Cortex of kidney (tissue), 1 donor: ENCODE data around the gene TDRD7.
"Not testable (repeated sequence)": the region's sequence is repeated elsewhere in the genome, so short reads cannot be mapped to it uniquely, and the experiment has no call there.

ENCODE experiments used
- DNase-seq: peaks from one replicate; lab custom pipeline; 2025; lab: John Stamatoyannopoulos, UW

Gene TDRD7

GRCh38 chr9:97475059-97475458, 63.2 kb downstream of the TDRD7 start:
- DNase-seq = no peak

GRCh38 chr9:97478301-97478981, 66.5 kb downstream of the TDRD7 start:
- no peak for DNase-seq

GRCh38 chr9:97479496-97480159, 67.7 kb downstream of the TDRD7 start:
- DNase-seq = no peak

- DNase-seq = no peak
Observed at GRCh38 chr9:97480174-97480573, 68.3 kb downstream of the TDRD7 start.

DNA sequence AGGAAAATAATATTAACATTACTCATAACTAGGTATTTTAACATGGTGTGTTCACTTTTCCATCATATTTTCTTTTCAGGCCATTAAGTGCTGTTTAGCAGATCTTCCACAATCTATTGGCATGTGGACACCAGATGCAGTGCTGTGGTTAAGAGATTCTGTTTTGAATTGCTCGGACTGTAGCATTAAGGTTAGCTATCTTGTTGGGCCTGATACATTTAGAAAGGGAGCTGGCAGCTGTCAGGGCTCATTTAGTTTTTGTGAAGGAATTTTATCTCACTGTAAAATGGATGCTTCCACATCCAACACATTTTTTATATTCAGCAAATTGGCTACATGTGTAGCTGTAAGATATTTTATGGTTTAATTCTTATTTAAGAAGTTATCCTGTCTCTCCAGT, 68.9 kb downstream of the TDRD7 start:
- DNase-seq = no peak

- no peak for DNase-seq
Observed at GRCh38 chr9:97484134-97484533, 72.2 kb downstream of the TDRD7 start.

- DNase-seq = no peak
Observed at GRCh38 chr9:97487107-97487506, 75.2 kb downstream of the TDRD7 start.

DNA sequence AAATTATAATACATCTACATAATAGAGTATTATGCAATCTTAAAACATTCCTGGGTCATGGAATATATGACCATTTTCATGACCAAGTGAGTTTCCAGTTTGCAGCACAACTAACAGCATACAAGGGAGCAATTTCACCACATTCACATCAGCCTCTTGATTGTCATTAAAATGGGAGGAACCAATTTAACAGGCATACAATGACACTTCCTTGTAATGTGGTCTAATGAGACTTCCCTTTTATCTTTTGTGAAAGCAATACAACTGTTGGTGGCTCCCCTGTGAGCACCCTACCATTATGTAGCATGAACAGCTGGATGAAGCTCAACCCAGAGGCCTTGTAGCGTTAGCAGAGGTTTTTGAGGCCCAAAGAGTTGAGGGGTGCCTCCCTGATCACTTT, 76.0 kb downstream of the TDRD7 start:
- no peak for DNase-seq

- no peak for DNase-seq
Observed at GRCh38 chr9:97491216-97491999, 79.5 kb downstream of the TDRD7 start.

DNA sequence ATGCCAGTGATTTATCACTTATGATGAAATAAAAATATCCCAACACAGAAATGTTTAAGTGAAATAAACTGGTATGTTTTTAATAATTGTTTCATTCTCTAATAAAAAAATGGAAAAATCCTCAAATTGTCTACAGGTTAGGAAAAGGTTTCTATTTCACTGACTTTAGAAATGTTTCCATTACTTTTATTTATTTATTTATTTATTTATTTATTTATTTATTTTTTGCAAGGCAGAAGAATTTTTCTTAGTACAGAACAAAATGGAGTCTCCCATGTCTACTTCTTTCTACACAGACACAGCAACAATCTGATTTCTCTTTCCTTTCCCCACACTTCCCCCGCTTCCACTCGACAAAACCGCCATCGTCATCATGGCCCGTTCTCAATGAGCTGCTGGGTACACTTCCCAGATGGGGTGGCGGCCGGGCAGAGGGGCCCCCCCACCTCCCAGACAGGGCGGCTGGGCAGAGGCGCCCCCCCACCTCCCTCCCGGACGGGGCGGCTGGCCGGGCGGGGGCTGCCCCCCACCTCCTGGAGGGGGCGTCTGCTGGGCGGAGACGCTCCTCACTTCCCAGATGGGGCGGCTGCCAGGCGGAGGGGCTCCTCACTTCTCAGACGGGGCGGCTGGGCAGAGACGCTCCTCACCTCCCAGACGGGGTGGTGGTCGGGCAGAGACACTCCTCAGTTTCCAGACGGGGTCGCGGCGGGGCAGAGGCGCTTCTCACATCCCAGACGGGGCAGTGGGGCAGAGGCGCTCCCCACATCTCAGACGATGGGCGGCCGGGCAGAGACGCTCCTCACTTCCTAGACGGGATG, 85.9 kb downstream of the TDRD7 start:
- DNase-seq = not testable (repeated sequence)

DNA sequence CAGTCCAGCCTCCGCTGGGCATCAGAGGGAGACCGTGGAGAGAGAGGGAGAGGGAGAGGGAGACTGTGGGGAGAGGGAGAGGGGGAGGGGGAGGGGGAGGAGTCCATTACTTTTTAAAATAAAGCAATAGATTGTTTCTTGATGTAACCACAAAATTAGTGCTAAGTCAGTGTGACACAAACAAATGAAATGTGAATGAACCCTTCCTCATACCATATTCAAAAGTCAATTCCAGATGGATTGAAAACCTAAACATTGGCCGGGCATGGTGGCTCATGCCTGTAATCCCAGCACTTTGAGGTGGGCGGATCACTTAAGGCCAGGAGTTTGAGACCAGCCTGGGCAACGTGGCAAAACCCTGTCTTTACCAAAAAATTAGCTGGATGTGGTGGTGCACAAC, 87.0 kb downstream of the TDRD7 start:
- DNase-seq = not testable (repeated sequence)

GRCh38 chr9:97500263-97500662, 88.4 kb downstream of the TDRD7 start:
- DNase-seq = no peak

- no peak for DNase-seq
Observed at GRCh38 chr9:97500765-97501176, 88.9 kb downstream of the TDRD7 start.

- no peak for DNase-seq
Observed at GRCh38 chr9:97501177-97501971, 89.5 kb downstream of the TDRD7 start, which contains the start of gene TMOD1. TSS of gene TMOD1 (plus strand) at chr9:97501666. CDS start at chr9:97524189, 22,523 bp downstream.

GRCh38 chr9:97501972-97502221, 90.0 kb downstream of the TDRD7 start:
- no peak for DNase-seq

DNA sequence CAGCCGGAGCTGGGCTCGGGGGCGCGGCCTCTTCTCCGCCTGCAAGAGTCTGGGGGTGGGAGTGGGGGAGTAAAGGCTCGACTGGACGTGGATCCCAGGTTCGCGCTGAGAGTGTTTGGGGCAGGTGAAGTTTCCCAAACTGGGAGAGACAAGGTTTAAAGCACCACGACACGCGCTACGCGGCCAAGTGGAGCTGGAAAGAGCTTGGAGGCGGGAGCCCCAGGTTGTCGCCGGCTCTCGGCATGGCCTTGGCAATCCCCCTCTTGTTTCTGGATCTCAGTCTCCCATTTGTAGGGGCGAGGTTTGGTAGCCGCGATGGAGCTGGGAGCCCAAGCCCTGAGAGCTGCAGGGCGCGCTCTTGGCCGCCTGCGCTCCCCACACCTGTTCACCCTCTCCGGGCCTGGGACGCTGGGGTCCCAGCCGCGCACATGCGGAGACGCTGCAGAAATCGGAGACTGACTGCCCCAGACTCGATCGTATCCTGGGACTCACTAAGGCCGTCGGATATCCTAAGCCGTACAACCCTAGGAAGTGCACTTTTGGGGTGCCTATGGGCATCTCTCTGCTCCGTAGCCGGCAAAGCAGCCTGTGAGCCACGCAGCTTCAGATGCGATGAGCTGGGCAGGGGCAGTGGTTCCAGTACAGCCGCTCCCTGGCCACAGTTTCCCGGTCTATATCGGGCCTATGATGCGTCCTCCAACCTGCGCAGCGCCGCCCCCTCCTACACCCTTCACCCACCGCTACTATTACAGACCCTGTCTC, 90.5 kb downstream of the TDRD7 start:
- DNase-seq = no peak

GRCh38 chr9:97502984-97503861, 91.3 kb downstream of the TDRD7 start:
- no peak for DNase-seq

DNA sequence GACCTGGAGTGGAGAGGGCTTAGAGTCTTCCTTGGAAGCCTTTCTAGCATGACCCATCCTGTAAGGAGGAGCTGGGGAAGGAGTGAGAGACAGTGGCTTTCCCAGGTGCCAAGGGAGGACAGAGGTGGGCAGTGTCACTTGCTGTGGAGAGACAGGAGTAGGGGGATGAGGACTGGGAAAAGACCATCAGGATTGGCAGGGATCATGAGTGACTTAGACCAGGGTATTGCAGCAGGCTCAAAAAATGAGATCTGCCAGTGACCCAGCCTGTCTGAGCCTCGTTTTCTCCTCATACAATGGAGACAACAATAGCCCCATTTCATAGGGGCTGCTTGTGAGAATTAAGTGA, 91.9 kb downstream of the TDRD7 start:
- DNase-seq = no peak

- no peak for DNase-seq
Observed at GRCh38 chr9:97504381-97505216, 92.7 kb downstream of the TDRD7 start.
